Colonic mucosa (tissue), 4 donors: ENCODE measurements around the gene DPP10. TPM values are rescaled to one million over a fixed set of nuclear protein-coding genes. Genes with fewer than 3 reads are reported as not detected.

Source experiments
- DNase-seq: peaks from one replicate; pipeline ENCODE4 v3.0.0-alpha.2; 2020
- H3K27ac ChIP-seq: fragments of 200-600 bp; one replicate; pipeline ENCODE4 v1.8.0; 2021
- H3K27me3 ChIP-seq: fragments of 200-600 bp; one replicate; pipeline ENCODE4 v1.8.0; 2021
- H3K36me3 ChIP-seq: fragments of 200-600 bp; one replicate; pipeline ENCODE4 v1.8.0; 2021
- H3K4me1 ChIP-seq: fragments of 200-600 bp; one replicate; pipeline ENCODE4 v1.8.0; 2021; ENCODE audit warnings: mild to moderate bottlenecking
- H3K4me3 ChIP-seq: fragments of 200-600 bp; one replicate; pipeline ENCODE4 v1.8.0; 2021
- H3K9ac ChIP-seq, 2 donors: one replicate each; pipeline ENCODE4 v1.7.0; 2013; ENCODE audit warnings: control low read depth in 2 of 2, low read depth in 2 of 2, low read length in 2 of 2
- H3K9me3 ChIP-seq: fragments of 200-600 bp; one replicate; pipeline ENCODE4 v1.8.0; 2021
- CTCF ChIP-seq: fragments of 200-600 bp; IDR thresholded peaks from one replicate; pipeline ENCODE4 v1.8.0; 2022; ENCODE audit warnings: antibody characterized with exemption, mild to moderate bottlenecking
- intact Hi-C: fragments of 100-400 bp; cut with DNase I; formaldehyde crosslinking; loops from one replicate; pipeline ENCODE4 v1.14.1; 2022
- total RNA-seq, 2 donors: library from RNA; stranded (reverse); fragmentation: NEBNext Ultra II Directional in 1 of 2; extraction: Animal tissue kit (Norgen Biotek cat#: 25700) in 1 of 2; gene quantifications; one replicate each; pipeline ENCODE4 v1.2.1, GENCODE V29; 2021
- donor health status: healthy.
- donor health status: DM: no; HTN: no; CAD: no.
- donor health status: DM: no; HTN: no; CAD: no.

DPP10 gene
- total RNA-seq, 2 donors from 2014 or later = 6.0 to 8.1 TPM

- DNase-seq = peak; percentile 35
- peaks cover 15% of the 10 kb centered on the region for H3K27me3 ChIP-seq
- H3K9ac ChIP-seq = no peak overlapping the region
Measured at GRCh38 chr2:115165529-115166109, 723.2 kb downstream of the DPP10 start.

DNA sequence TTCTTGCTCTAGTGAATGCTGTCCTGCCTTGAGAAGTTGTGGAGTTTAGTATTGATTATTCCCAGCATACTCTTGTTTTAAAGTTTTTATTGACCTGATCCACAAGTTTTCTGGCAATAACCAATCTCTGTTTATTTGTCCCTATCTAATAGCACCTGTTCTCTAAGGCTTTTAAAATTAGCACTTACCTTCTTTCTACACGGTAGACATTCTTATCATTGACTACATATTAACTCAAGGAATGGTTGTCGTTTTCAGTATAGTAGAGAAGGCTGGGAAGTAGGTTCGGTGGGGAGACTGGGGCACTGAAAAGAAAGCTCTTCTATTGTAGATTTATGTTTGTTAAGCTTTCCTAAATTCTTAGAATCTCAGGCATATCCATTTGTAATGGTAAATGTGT lies 726.0 kb downstream of the DPP10 start:
- no peak for DNase-seq
- H3K9me3 ChIP-seq = no peaks in the 10 kb centered on the region
- H3K4me3 ChIP-seq = no peak overlapping the region
- H3K4me1 ChIP-seq = no peaks in the 10 kb centered on the region
- no peak for TF ChIP-seq CTCF
- intact Hi-C loops = no loop called here
- no peak overlapping the region for H3K9ac ChIP-seq
- H3K36me3 ChIP-seq = no peaks in the 10 kb centered on the region
- H3K27me3 ChIP-seq = no peaks in the 10 kb centered on the region
- H3K27ac ChIP-seq = no peak overlapping the region

More at GRCh38 chr2:115165529-115166109, 723.2 kb downstream of the DPP10 start:
- Histone ChIP-seq H3K4me3 (no peak overlapping the region), H3K4me1 (no peaks in the 10 kb centered on the region), H3K27ac (no peak overlapping the region), H3K9me3 (no peaks in the 10 kb centered on the region), H3K36me3 (no peaks in the 10 kb centered on the region)
- TF ChIP-seq CTCF = no peak
- intact Hi-C loops = no loop called here

DNA sequence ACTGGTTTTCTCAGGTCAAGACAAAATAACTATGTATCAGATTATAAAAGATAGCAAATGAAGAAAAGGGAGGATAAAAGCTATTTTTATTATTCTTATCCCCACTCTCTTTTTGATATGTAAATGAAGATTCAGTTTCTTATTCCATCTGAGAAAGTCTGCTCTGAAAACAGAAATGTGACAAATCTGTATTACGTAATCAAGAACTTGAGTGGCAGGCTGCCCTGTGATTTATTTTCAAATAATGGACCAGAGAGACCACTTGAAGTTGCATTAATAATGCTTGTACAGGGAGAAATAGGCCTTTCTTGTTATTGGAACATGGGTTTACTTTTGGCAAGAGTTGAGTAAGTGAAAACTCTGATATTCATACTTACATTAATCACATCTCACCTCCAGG lies 727.4 kb downstream of the DPP10 start:
- no peak for TF ChIP-seq CTCF
- no peak overlapping the region for H3K27ac ChIP-seq
- H3K36me3 ChIP-seq = no peaks in the 10 kb centered on the region
- H3K9ac ChIP-seq = no peak overlapping the region
- no peaks in the 10 kb centered on the region for H3K9me3 ChIP-seq
- no peaks in the 10 kb centered on the region for H3K4me1 ChIP-seq
- intact Hi-C loops = no loop called here
- H3K27me3 ChIP-seq = no peaks in the 10 kb centered on the region
- no peak overlapping the region for H3K4me3 ChIP-seq
- no peak for DNase-seq

GRCh38 chr2:115171751-115172150 lies 729.3 kb downstream of the DPP10 start:
- H3K4me1 ChIP-seq = no peaks in the 10 kb centered on the region
- H3K36me3 ChIP-seq = no peaks in the 10 kb centered on the region
- no peak overlapping the region for H3K9ac ChIP-seq
- intact Hi-C loops = no loop called here
- H3K27me3 ChIP-seq = no peaks in the 10 kb centered on the region
- DNase-seq = no peak
- H3K9me3 ChIP-seq = no peaks in the 10 kb centered on the region
- H3K4me3 ChIP-seq = no peak overlapping the region
- TF ChIP-seq CTCF = no peak
- no peak overlapping the region for H3K27ac ChIP-seq

GRCh38 chr2:115174651-115175050 lies 732.2 kb downstream of the DPP10 start:
- Histone ChIP-seq H3K9me3 (no peaks in the 10 kb centered on the region), H3K36me3 (no peaks in the 10 kb centered on the region), H3K4me3 (no peak overlapping the region), H3K27ac (no peak overlapping the region), H3K4me1 (no peaks in the 10 kb centered on the region), H3K9ac (no peak overlapping the region), H3K27me3 (no peaks in the 10 kb centered on the region)
- intact Hi-C loops = no loop called here
- TF ChIP-seq CTCF = no peak
- no peak for DNase-seq
